HUES64 (cell line): ENCODE results near the gene MOB3B.
A peak's percentile ranks its signal among the peaks of the same experiment; 100 is the strongest.

Source experiments
- H3K27ac ChIP-seq: 2 replicates; pipeline ENCODE4 v1.7.0; 2013; ENCODE audit warnings: low read depth, low read length, inconsistent platforms
- H3K27me3 ChIP-seq: 2 replicates; pipeline ENCODE4 v1.6.1; 2013; ENCODE audit warnings: mild to moderate bottlenecking, low read length; ENCODE audit not compliant: insufficient read depth
- H3K36me3 ChIP-seq: 2 replicates; pipeline ENCODE4 v1.6.1; 2013; ENCODE audit warnings: mild to moderate bottlenecking, low read length; ENCODE audit not compliant: insufficient read depth
- H3K4me1 ChIP-seq: 2 replicates; pipeline ENCODE4 v1.6.1; 2013; ENCODE audit warnings: mild to moderate bottlenecking, low read length, moderate library complexity; ENCODE audit not compliant: insufficient read depth
- H3K4me3 ChIP-seq: 2 replicates; pipeline ENCODE4 v1.5.1; 2013; ENCODE audit warnings: mild to moderate bottlenecking, low read length, moderate library complexity
- H3K9ac ChIP-seq: 2 replicates; pipeline ENCODE4 v1.6.1; 2013; ENCODE audit warnings: mild to moderate bottlenecking, low read depth, low read length
- H3K9me3 ChIP-seq: 2 replicates; pipeline ENCODE4 v1.6.1; 2013; ENCODE audit warnings: low read depth, low read length; ENCODE audit not compliant: insufficient read depth
- WGBS: fragments of 150-250, 120-280 bp; methylation state at CpG from one replicate; pipeline ENCODE4 v1.1.7; 2013; ENCODE audit warnings: missing lambda C conversion rate; 5-methylcytosine and 5-hydroxymethylcytosine counted together

Gene MOB3B

GRCh38 chr9:27356446-27356845, 173.2 kb downstream of the MOB3B start:
- Histone ChIP-seq H3K36me3 (0 out of 2 replicates have a peak, but pooled peaks cover 2% of the 10 kb centered on the region), H3K4me1 (peaks cover 16% of the 10 kb centered on the region), H3K4me3 (no peak overlapping the region), H3K9me3 (no peaks in the 10 kb centered on the region), H3K27ac (no peak overlapping the region), H3K27me3 (no peaks in the 10 kb centered on the region), H3K9ac (no peak overlapping the region)
- 93% methylated on average over 2 of the region's 2 CpGs for WGBS

- H3K9me3 ChIP-seq = no peaks in the 10 kb centered on the region
- WGBS = 95% methylated on average over 3 of the region's 3 CpGs
Measured at GRCh38 chr9:27355166-27355565, 174.4 kb downstream of the MOB3B start.

GRCh38 chr9:27353474-27354229, 176.0 kb downstream of the MOB3B start:
- no peak overlapping the region for H3K4me3 ChIP-seq
- H3K27me3 ChIP-seq = no peaks in the 10 kb centered on the region
- WGBS = 34% methylated on average over 5 of the region's 5 CpGs
- peak overlapping the region; percentile 15; the same call in 1 of the 2 replicates for H3K27ac ChIP-seq
- H3K9me3 ChIP-seq = no peaks in the 10 kb centered on the region
- H3K36me3 ChIP-seq = no peaks in the 10 kb centered on the region
- no peak overlapping the region for H3K9ac ChIP-seq
- H3K4me1 ChIP-seq = peaks cover 25% of the 10 kb centered on the region

More at GRCh38 chr9:27355166-27355565, 174.4 kb downstream of the MOB3B start:
- H3K27me3 ChIP-seq = no peaks in the 10 kb centered on the region
- H3K9ac ChIP-seq = no peak overlapping the region
- peaks cover 16% of the 10 kb centered on the region for H3K4me1 ChIP-seq
- H3K27ac ChIP-seq = no peak overlapping the region
- no peak overlapping the region for H3K4me3 ChIP-seq
- H3K36me3 ChIP-seq = 0 out of 2 replicates have a peak, but pooled peaks cover 2% of the 10 kb centered on the region

- no peaks in the 10 kb centered on the region for H3K27me3 ChIP-seq
- H3K9ac ChIP-seq = no peak overlapping the region
- H3K27ac ChIP-seq = peak overlapping the region; percentile 15; the same call in 1 of the 2 replicates
- no peak overlapping the region for H3K4me3 ChIP-seq
- WGBS = 72% methylated on average over 4 of the region's 4 CpGs
- peaks cover 25% of the 10 kb centered on the region for H3K4me1 ChIP-seq
- no peaks in the 10 kb centered on the region for H3K36me3 ChIP-seq
- no peaks in the 10 kb centered on the region for H3K9me3 ChIP-seq
Measured at GRCh38 chr9:27353166-27353473, 176.5 kb downstream of the MOB3B start.

- H3K27me3 ChIP-seq = no peaks in the 10 kb centered on the region
- peaks cover 25% of the 10 kb centered on the region for H3K4me1 ChIP-seq
- 91% methylated on average over 4 of the region's 5 CpGs for WGBS
- no peak overlapping the region for H3K9ac ChIP-seq
- H3K4me3 ChIP-seq = no peak overlapping the region
- H3K36me3 ChIP-seq = no peaks in the 10 kb centered on the region
- no peak overlapping the region for H3K27ac ChIP-seq
- no peaks in the 10 kb centered on the region for H3K9me3 ChIP-seq
Measured at GRCh38 chr9:27352457-27353165, 177.0 kb downstream of the MOB3B start.

GRCh38 chr9:27351438-27351837, 178.2 kb downstream of the MOB3B start:
- H3K9ac ChIP-seq = no peak overlapping the region
- H3K4me1 ChIP-seq = peaks cover 25% of the 10 kb centered on the region
- 92% methylated on average over 2 of the region's 2 CpGs for WGBS
- no peaks in the 10 kb centered on the region for H3K9me3 ChIP-seq
- H3K27ac ChIP-seq = no peak overlapping the region
- H3K36me3 ChIP-seq = no peaks in the 10 kb centered on the region
- no peaks in the 10 kb centered on the region for H3K27me3 ChIP-seq
- H3K4me3 ChIP-seq = no peak overlapping the region

GRCh38 chr9:27350382-27350976, 179.1 kb downstream of the MOB3B start:
- H3K27me3 ChIP-seq = no peaks in the 10 kb centered on the region
- no peaks in the 10 kb centered on the region for H3K9me3 ChIP-seq
- peaks cover 25% of the 10 kb centered on the region for H3K4me1 ChIP-seq
- H3K4me3 ChIP-seq = no peak overlapping the region
- H3K36me3 ChIP-seq = no peaks in the 10 kb centered on the region
- WGBS = 97% methylated on average over 5 of the region's 5 CpGs
- H3K9ac ChIP-seq = no peak overlapping the region
- no peak overlapping the region for H3K27ac ChIP-seq

- Histone ChIP-seq H3K36me3 (no peaks in the 10 kb centered on the region), H3K27me3 (no peaks in the 10 kb centered on the region), H3K27ac (no peak overlapping the region), H3K4me1 (peaks cover 25% of the 10 kb centered on the region), H3K9me3 (no peaks in the 10 kb centered on the region), H3K9ac (no peak overlapping the region), H3K4me3 (no peak overlapping the region)
- WGBS = 83% methylated on average over 1 of the region's 1 CpG
Measured at GRCh38 chr9:27349698-27350080, 179.9 kb downstream of the MOB3B start.

GRCh38 chr9:27348785-27349697, 180.6 kb downstream of the MOB3B start:
- 76% methylated on average over 5 of the region's 5 CpGs for WGBS
- Histone ChIP-seq H3K4me1 (peaks cover 21% of the 10 kb centered on the region), H3K27ac (no peak overlapping the region), H3K36me3 (no peaks in the 10 kb centered on the region), H3K9me3 (no peaks in the 10 kb centered on the region), H3K9ac (no peak overlapping the region), H3K4me3 (no peak overlapping the region), H3K27me3 (no peaks in the 10 kb centered on the region)

- 89% methylated on average over 1 of the region's 1 CpG for WGBS
- Histone ChIP-seq H3K9ac (no peak overlapping the region), H3K36me3 (no peaks in the 10 kb centered on the region), H3K27ac (no peak overlapping the region), H3K9me3 (no peaks in the 10 kb centered on the region), H3K27me3 (no peaks in the 10 kb centered on the region), H3K4me1 (peaks cover 10% of the 10 kb centered on the region), H3K4me3 (no peak overlapping the region)
Measured at GRCh38 chr9:27347889-27348288, 181.7 kb downstream of the MOB3B start.
